MCF 10A (cell line): ENCODE results near the gene TOLLIP. TPM values are rescaled to one million over a fixed set of nuclear protein-coding genes. Genes with fewer than 3 reads are reported as not detected.

Experiments
- BruUV-seq: library from RNA; stranded (reverse); fragments of 400-500 nt; replicated peaks from 2 replicates; lab custom pipeline; 2021; lab: Mats Ljungman, UMichigan
- CTCF ChIA-PET: fragments of 300-600 bp; sonication (Branson Sonifier 250); formaldehyde crosslinking; extraction: SDS; loops from one replicate; lab custom pipeline; 2021; ENCODE audit warnings: antibody characterized with exemption, inconsistent platforms; lab: Yijun Ruan, JAX
- POLR2A ChIA-PET: fragments of 300-600, 350-650 bp; sonication (Branson Sonifier 250); formaldehyde crosslinking; extraction: SDS; loops from one replicate; lab custom pipeline; 2020; ENCODE audit warnings: antibody characterized with exemption, inconsistent platforms; lab: Yijun Ruan, JAX
- DNase-seq: peaks from one replicate; pipeline ENCODE4 v3.0.0-alpha.2; 2018; ENCODE audit not compliant: unreplicated experiment
- H3K27ac Mint-ChIP-seq: one replicate; pipeline ENCODE4 v1.8.0; 2022; ENCODE audit warnings: mild to moderate bottlenecking, low read depth, mixed read lengths; ENCODE audit not compliant: unreplicated experiment
- H3K27me3 Mint-ChIP-seq: one replicate; pipeline ENCODE4 v1.8.0; 2022; ENCODE audit warnings: mixed read lengths; ENCODE audit not compliant: insufficient read depth, unreplicated experiment
- H3K36me3 Mint-ChIP-seq: one replicate; pipeline ENCODE4 v1.8.0; 2022; ENCODE audit warnings: mild to moderate bottlenecking, moderate library complexity, mixed read lengths; ENCODE audit not compliant: insufficient read depth, unreplicated experiment
- H3K4me1 Mint-ChIP-seq: one replicate; pipeline ENCODE4 v1.8.0; 2022; ENCODE audit warnings: mixed read lengths; ENCODE audit not compliant: insufficient read depth, unreplicated experiment
- H3K4me3 Mint-ChIP-seq: one replicate; pipeline ENCODE4 v1.8.0; 2022; ENCODE audit warnings: mild to moderate bottlenecking, moderate library complexity, mixed read lengths; ENCODE audit not compliant: unreplicated experiment
- H3K9me3 Mint-ChIP-seq: one replicate; pipeline ENCODE4 v1.8.0; 2022; ENCODE audit warnings: mixed read lengths; ENCODE audit not compliant: unreplicated experiment
- CTCF ChIP-seq: fragments of 200-600 bp; IDR thresholded peaks from one replicate; pipeline ENCODE4 v1.8.0; 2022; ENCODE audit warnings: antibody characterized with exemption, mild to moderate bottlenecking; ENCODE audit not compliant: unreplicated experiment
- intact Hi-C: fragments of 100-400 bp; cut with micrococcal nuclease; formaldehyde crosslinking; loops from 2 replicates; pipeline ENCODE4 v1.14.1; 2022
- total RNA-seq: library from RNA; stranded (reverse); gene quantifications from 2 replicates; pipeline ENCODE4 v1.2.3, GENCODE V29; 2022

TOLLIP gene
- total RNA-seq, 1 experiment from 2014 or later: 58.8 TPM

DNA sequence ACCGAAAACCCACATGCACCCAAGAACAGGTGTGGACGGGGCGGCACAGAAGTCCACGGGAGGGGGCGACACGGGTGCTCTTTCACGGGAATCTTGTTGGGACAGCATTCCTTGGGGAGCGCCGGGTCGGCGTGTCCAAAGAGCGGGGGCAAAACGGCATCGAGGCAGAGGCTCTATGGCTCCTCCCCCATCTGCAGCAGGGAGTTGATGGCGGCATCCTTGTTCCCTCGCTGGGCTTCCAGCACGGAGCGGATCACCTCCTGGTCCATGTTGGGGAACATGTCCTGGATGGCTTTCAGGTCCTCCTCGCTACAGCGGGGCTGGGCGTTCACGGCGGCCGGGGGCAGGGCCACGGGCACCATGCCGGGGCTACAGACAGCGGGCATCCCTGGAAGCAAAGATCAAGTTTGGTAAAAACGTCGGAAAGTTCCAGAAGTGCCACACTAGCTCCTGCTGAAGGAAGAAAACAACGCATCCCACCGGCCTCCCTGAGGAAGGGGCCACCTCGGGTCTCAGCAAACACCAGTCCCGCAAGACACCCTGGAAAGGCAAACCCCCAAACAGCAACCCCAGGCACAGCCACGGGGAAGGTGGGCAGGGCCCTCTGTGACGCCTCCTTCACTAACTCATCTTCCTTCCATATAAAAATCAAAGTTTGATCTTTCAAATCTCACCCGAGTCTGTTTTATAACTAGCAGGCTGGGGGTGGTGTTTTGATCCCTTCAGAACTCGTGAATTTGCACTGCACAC lies 32.4 kb downstream of the TOLLIP start:
- no peak overlapping the region for H3K4me3 Mint-ChIP-seq
- DNase-seq: no peak
- H3K36me3 Mint-ChIP-seq: peaks cover 37% of the 10 kb centered on the region
- BruUV-seq: no TSS peak
- no peaks in the 10 kb centered on the region for H3K4me1 Mint-ChIP-seq
- ChIA-PET POLR2A (no interaction called here), CTCF (interaction anchor here (0.6 to 1.3 kb wide), 2 partner anchors 21 to 211 kb away, joined by 3 read pairs; no protein-coding TSS in a partner anchor)
- H3K27me3 Mint-ChIP-seq: no peaks in the 10 kb centered on the region
- no peak for TF ChIP-seq CTCF
- H3K27ac Mint-ChIP-seq: no peak overlapping the region
- intact Hi-C loops: no loop called here
- no peaks in the 10 kb centered on the region for H3K9me3 Mint-ChIP-seq

- Mint-ChIP-seq H3K36me3 (peaks cover 30% of the 10 kb centered on the region), H3K27me3 (no peaks in the 10 kb centered on the region), H3K4me3 (no peak overlapping the region), H3K27ac (no peak overlapping the region), H3K4me1 (no peaks in the 10 kb centered on the region), H3K9me3 (no peaks in the 10 kb centered on the region)
- intact Hi-C loops: no loop called here
- DNase-seq: no peak
- no TSS peak for BruUV-seq
- POLR2A ChIA-PET: no interaction called here
- TF ChIP-seq CTCF: no peak
- CTCF ChIA-PET: interaction anchor here (0.6 to 1.3 kb wide), 2 partner anchors 21 to 212 kb away, joined by 3 read pairs; no protein-coding TSS in a partner anchor
Measured at GRCh38 chr11:1276041-1276790, 33.2 kb downstream of the TOLLIP start.

DNA sequence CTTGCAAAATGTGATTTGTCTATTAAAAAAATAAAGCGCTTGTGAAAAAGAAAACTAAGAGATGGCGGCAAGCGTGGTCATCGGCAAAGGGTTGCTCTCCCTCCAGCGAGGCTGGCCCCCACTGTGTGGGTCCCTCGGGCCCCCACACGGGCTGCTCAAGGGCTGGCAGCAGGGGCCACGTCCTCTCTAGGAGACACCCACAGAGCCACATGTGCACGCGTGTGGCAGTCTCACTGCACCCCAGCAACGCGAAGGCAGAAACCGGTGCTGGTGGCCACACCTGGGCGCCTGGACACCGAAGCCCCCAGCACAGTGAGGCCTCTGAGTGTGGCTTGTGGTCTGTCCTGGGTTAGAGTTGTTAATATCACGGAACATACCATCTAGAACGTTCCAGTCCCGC lies 34.4 kb downstream of the TOLLIP start:
- H3K4me3 Mint-ChIP-seq: no peak overlapping the region
- no peak for TF ChIP-seq CTCF
- POLR2A ChIA-PET: no interaction called here
- intact Hi-C loops: no loop called here
- CTCF ChIA-PET: no interaction called here
- no peaks in the 10 kb centered on the region for H3K27me3 Mint-ChIP-seq
- no peaks in the 10 kb centered on the region for H3K9me3 Mint-ChIP-seq
- DNase-seq: no peak
- no TSS peak for BruUV-seq
- H3K4me1 Mint-ChIP-seq: no peaks in the 10 kb centered on the region
- peaks cover 30% of the 10 kb centered on the region for H3K36me3 Mint-ChIP-seq
- H3K27ac Mint-ChIP-seq: no peak overlapping the region

- H3K4me1 Mint-ChIP-seq: no peaks in the 10 kb centered on the region
- ChIA-PET CTCF (no interaction called here), POLR2A (no interaction called here)
- peaks cover 25% of the 10 kb centered on the region for H3K36me3 Mint-ChIP-seq
- BruUV-seq: TSS peak; percentile 33
- TF ChIP-seq CTCF: no peak
- no peaks in the 10 kb centered on the region for H3K9me3 Mint-ChIP-seq
- DNase-seq: no peak
- no peaks in the 10 kb centered on the region for H3K27me3 Mint-ChIP-seq
- no peak overlapping the region for H3K4me3 Mint-ChIP-seq
- intact Hi-C loops: no loop called here
- H3K27ac Mint-ChIP-seq: no peak overlapping the region
Measured at GRCh38 chr11:1274501-1274900, 34.9 kb downstream of the TOLLIP start.
